A673 (cell line): Measurements from ENCODE around the gene TSSK6. TPM values are rescaled to one million over a fixed set of nuclear protein-coding genes. Genes with fewer than 3 reads are reported as not detected.

Source experiments
- BruUV-seq: library from RNA; stranded (reverse); fragments of 400-500 nt; replicated peaks from 2 replicates; lab custom pipeline; 2021; lab: Mats Ljungman, UMichigan
- CTCF ChIA-PET: fragments of 300-600 bp; sonication (Branson Sonifier 250); formaldehyde crosslinking; loops from one replicate; lab custom pipeline; 2022; ENCODE audit warnings: antibody characterized with exemption; lab: Charles Lee
- POLR2A ChIA-PET: fragments of 300-600 bp; sonication (Branson Sonifier 250); formaldehyde crosslinking; loops from one replicate; lab custom pipeline; 2022; ENCODE audit warnings: antibody characterized with exemption; ENCODE audit not compliant: low non-redundant PET; lab: Charles Lee
- DNase-seq: peaks from one replicate; pipeline ENCODE4 v3.0.0-alpha.2; 2015; ENCODE audit warnings: low spot score
- H3K27ac ChIP-seq: fragments of 200-600 bp; sonication (generic); 2 replicates; pipeline ENCODE4 v1.5.1; 2016; ENCODE audit warnings: mixed run types, low read depth, mild to moderate bottlenecking, mixed read lengths, antibody characterized with exemption, low read length; ENCODE audit not compliant: poor library complexity, severe bottlenecking
- H3K27me3 ChIP-seq: fragments of 200-600 bp; sonication (generic); replicated peaks from 2 replicates; pipeline ENCODE4 v1.6.1; 2017; ENCODE audit warnings: mixed run types, low read depth, mild to moderate bottlenecking, mixed read lengths, antibody characterized with exemption, low read length; ENCODE audit not compliant: insufficient read depth, poor library complexity
- H3K36me3 ChIP-seq: fragments of 200-600 bp; sonication (generic); 2 replicates; pipeline ENCODE4 v1.6.1; 2016; ENCODE audit warnings: mixed run types, mild to moderate bottlenecking, mixed read lengths, antibody characterized with exemption, low read length; ENCODE audit not compliant: insufficient read depth, poor library complexity, severe bottlenecking
- H3K4me1 ChIP-seq: fragments of 200-600 bp; sonication (generic); 2 replicates; pipeline ENCODE4 v1.6.1; 2017; ENCODE audit warnings: mixed run types, mild to moderate bottlenecking, mixed read lengths, antibody characterized with exemption, low read length; ENCODE audit not compliant: insufficient read depth, poor library complexity, severe bottlenecking
- H3K4me3 ChIP-seq: fragments of 200-600 bp; sonication (generic); 2 replicates; pipeline ENCODE4 v1.5.1; 2016; ENCODE audit warnings: low read depth, mixed run types, mild to moderate bottlenecking, mixed read lengths, low read length; ENCODE audit not compliant: poor library complexity, severe bottlenecking
- H3K9me3 ChIP-seq: fragments of 200-600 bp; sonication (generic); 2 replicates; pipeline ENCODE4 v1.6.1; 2016; ENCODE audit warnings: mixed run types, low read depth, mild to moderate bottlenecking, mixed read lengths, antibody characterized with exemption, low read length; ENCODE audit not compliant: poor library complexity, severe bottlenecking
- EZH2 ChIP-seq: fragments of 200-600 bp; sonication (generic); IDR thresholded peaks from 2 replicates; pipeline ENCODE4 v1.6.1; 2017; ENCODE audit warnings: borderline replicate concordance, low read depth, mild to moderate bottlenecking, mixed read lengths, antibody characterized with exemption, low read length; ENCODE audit not compliant: poor library complexity, severe bottlenecking
- intact Hi-C: fragments of 100-400 bp; cut with micrococcal nuclease; formaldehyde crosslinking; loops from one replicate; pipeline ENCODE4 v1.10.0; 2022; ENCODE audit not compliant: unreplicated experiment
- total RNA-seq: library from RNA; stranded (reverse); gene quantifications from 2 replicates; pipeline ENCODE4 v1.2.3, GENCODE V29; 2021
- TF ChIP-seq, protein P1 (sequence below): fragments of 300-800, 200-600 bp; sonication (generic); conservative IDR thresholded peaks from 2 replicates; pipeline ENCODE4 v1.5.1; 2017; ENCODE audit warnings: low read depth, mild to moderate bottlenecking, antibody characterized with exemption, low read length, moderate library complexity, mixed read lengths

The TSSK6 gene
- total RNA-seq, 1 experiment from 2014 or later = 2.5 TPM

GRCh38 chr19:19535311-19536191 lies 20.2 kb upstream of the TSSK6 start:
- ChIA-PET CTCF (no interaction called here), POLR2A (no interaction called here)

DNA sequence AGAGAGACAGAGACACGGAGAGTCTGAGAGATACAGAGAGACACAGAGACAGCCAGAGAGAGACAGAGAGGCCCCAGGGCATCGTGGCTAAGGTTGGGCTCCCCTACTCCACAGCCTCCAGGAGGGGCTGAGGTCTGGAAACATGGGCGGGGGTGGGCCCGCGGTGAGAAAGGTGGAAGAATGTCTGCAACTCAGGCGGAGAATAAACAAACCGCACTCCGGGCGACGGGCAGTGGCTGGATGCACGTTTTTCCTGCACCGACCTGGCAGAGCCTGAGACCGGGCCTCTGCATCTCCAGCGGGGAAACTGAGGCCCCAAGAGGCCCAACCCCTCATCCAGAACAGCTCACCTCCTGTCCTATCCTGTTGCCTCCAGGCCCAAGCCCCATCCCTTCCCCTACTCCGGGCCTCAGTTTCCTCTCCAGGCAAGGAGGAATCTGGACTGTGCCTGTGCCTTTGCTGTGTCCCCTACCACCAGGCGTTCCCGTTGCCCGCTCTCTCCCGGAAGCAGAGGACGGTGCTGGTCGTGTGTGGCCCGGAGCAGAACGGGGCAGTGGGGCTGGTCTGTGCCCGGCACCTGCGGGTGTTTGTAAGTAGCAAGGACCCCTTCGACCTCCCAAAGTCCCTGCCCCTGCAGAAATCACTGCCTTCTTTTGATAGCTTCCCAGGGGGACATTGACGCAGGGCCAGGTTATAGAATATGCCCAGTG lies 19.4 kb upstream of the TSSK6 start:
- H3K4me3 ChIP-seq = no peak overlapping the region
- TF ChIP-seq EZH2 = no peak
- TF ChIP-seq, protein P1, sequence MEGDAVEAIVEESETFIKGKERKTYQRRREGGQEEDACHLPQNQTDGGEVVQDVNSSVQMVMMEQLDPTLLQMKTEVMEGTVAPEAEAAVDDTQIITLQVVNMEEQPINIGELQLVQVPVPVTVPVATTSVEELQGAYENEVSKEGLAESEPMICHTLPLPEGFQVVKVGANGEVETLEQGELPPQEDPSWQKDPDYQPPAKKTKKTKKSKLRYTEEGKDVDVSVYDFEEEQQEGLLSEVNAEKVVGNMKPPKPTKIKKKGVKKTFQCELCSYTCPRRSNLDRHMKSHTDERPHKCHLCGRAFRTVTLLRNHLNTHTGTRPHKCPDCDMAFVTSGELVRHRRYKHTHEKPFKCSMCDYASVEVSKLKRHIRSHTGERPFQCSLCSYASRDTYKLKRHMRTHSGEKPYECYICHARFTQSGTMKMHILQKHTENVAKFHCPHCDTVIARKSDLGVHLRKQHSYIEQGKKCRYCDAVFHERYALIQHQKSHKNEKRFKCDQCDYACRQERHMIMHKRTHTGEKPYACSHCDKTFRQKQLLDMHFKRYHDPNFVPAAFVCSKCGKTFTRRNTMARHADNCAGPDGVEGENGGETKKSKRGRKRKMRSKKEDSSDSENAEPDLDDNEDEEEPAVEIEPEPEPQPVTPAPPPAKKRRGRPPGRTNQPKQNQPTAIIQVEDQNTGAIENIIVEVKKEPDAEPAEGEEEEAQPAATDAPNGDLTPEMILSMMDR = no peak
- POLR2A ChIA-PET = no interaction called here
- H3K9me3 ChIP-seq = no peaks in the 10 kb centered on the region
- no peaks in the 10 kb centered on the region for H3K36me3 ChIP-seq
- CTCF ChIA-PET = no interaction called here
- intact Hi-C loops = no loop called here
- no peak overlapping the region for H3K27ac ChIP-seq
- peaks cover 7% of the 10 kb centered on the region for H3K4me1 ChIP-seq
- no TSS peak for BruUV-seq
- no peaks in the 10 kb centered on the region for H3K27me3 ChIP-seq
- no peak for DNase-seq

More at GRCh38 chr19:19535311-19536191, 20.2 kb upstream of the TSSK6 start:
- no peak overlapping the region for H3K27ac ChIP-seq
- peaks cover 7% of the 10 kb centered on the region for H3K4me1 ChIP-seq
- no TSS peak for BruUV-seq
- intact Hi-C loops = no loop called here
- no peaks in the 10 kb centered on the region for H3K36me3 ChIP-seq
- H3K27me3 ChIP-seq = no peaks in the 10 kb centered on the region
- no peak overlapping the region for H3K4me3 ChIP-seq
- DNase-seq = no peak
- no peak for TF ChIP-seq EZH2
- TF ChIP-seq, protein P1 = no peak
- no peaks in the 10 kb centered on the region for H3K9me3 ChIP-seq

GRCh38 chr19:19533841-19534240 lies 18.5 kb upstream of the TSSK6 start:
- POLR2A ChIA-PET = no interaction called here
- Histone ChIP-seq H3K36me3 (no peaks in the 10 kb centered on the region), H3K4me1 (peaks cover 7% of the 10 kb centered on the region), H3K9me3 (no peaks in the 10 kb centered on the region), H3K27me3 (no peaks in the 10 kb centered on the region), H3K4me3 (no peak overlapping the region), H3K27ac (no peak overlapping the region)
- BruUV-seq = no TSS peak
- TF ChIP-seq, protein P1 = no peak
- TF ChIP-seq EZH2 = no peak
- no peak for DNase-seq
- CTCF ChIA-PET = no interaction called here
- intact Hi-C loops = loop anchor here (2.0 kb wide), 1 partner anchor 425 kb away; no protein-coding TSS in a partner anchor
